ENCODE measurements around the gene NRXN3.

DNA sequence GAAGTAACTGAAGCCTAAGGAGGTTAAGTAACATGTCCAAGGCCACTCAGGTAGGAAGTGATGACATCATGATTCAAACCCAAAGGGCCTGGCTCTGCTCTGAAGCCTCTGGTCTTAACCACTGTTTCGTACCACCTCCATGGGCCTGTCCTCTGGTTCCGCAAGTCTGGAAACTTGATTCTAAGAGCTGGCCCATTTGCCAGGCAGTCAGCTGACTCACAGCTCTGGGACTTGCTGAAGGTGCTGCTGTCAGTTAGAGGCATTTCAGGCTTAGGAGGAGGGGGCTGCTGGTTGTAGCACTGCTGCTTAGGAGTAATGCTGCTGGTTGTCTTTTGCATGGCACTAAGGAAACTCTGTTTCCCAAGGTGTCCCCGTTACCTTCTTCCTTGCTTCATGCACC, 7.9 kb downstream of the NRXN3 start:
- TF ChIP-seq, protein P1, sequence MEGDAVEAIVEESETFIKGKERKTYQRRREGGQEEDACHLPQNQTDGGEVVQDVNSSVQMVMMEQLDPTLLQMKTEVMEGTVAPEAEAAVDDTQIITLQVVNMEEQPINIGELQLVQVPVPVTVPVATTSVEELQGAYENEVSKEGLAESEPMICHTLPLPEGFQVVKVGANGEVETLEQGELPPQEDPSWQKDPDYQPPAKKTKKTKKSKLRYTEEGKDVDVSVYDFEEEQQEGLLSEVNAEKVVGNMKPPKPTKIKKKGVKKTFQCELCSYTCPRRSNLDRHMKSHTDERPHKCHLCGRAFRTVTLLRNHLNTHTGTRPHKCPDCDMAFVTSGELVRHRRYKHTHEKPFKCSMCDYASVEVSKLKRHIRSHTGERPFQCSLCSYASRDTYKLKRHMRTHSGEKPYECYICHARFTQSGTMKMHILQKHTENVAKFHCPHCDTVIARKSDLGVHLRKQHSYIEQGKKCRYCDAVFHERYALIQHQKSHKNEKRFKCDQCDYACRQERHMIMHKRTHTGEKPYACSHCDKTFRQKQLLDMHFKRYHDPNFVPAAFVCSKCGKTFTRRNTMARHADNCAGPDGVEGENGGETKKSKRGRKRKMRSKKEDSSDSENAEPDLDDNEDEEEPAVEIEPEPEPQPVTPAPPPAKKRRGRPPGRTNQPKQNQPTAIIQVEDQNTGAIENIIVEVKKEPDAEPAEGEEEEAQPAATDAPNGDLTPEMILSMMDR (conservative IDR thresholded peaks at IDR 0.05; ENCODE audit: low read depth, low read length) = no peak
- TF ChIP-seq EZH2phosphoT487 (IDR thresholded peaks at IDR 0.05; ENCODE audit: borderline replicate concordance, low read length) (no peak), EZH2 (IDR thresholded peaks at IDR 0.05; ENCODE audit: low read length, unreplicated experiment) (no peak)
